Astrocyte of the hippocampus (primary cell): ENCODE results near the gene PAEP.

Experiments
- DNase-seq: peaks from one replicate; pipeline ENCODE4 v3.0.0; 2011; ENCODE audit warnings: low read depth, low spot score

Gene PAEP

DNA sequence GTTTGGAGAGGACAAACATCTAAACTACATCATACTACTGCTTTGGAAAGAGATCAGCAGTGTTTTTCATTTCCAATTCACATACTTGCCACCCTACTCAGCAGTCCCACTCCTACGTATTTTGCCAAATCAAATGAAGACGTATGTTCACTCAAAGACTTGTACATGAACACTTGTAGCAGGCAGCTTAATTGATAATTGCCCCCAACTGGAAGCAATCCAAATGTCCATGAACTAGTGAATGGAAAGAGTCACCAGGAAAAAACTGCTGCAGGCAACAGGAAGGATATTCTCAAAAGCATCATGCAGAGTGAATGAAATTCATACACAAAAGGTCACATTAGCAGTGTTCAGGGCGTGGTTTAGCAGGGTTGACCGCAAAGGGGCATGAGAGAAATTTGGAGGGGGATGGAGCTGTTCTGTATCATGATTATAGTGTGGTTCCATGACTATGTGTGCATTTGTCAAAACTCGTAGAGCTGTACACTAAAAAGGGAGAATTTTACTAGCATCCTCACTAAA, 38.8 kb downstream of the PAEP start:
- no peak for DNase-seq

DNA sequence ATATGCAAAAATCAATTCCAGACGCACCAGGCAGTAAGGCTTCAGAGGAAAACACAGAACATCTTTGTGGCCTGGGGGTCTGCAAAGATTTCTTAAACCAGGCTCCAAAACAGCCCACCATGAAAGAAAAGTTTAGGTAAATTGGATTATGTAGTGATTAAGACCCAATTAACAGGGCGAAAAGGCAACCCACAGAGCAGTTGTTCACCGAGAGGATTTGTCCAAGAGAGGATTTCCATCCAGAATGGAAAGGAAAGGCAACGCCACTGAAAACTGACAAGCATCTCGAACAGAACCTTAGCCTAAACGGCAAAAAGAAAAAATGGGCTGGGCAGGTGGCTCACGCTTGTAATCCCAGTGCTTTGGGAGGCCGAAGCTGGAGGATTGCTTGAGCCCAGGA, 40.4 kb downstream of the PAEP start:
- no peak for DNase-seq

DNA sequence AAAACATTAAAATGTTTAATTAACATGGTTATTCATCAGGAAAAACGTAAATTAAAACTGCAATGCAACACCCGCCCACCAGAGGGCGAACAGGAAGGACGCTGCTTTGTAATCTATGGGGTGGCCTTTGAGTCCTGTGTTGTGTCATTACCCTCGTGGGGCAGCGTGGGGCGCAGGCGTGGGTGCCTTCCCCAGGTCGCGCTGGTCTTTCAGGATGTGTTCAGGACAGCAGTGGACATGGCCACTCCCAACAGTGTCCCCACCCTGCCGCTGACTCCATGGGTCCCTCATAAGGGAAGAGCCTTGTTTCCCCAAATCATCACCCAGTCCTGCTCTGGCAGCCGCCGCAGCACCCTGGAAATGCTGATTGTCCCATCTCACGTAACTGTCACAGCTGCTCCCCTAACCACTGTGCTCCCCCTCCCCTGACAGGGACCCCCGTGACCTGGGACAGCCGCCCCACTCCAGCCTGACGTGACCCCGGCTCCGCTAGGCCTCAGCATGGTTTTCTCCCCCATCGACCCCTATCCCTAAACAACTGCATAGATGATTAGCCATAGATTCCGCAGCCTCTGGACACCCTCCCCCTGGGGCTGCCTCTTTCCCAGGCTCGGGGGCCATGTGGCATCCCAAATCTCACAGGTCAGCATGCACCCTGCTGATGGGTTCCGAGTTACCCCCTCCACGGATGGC, 41.4 kb downstream of the PAEP start:
- peak; percentile 46 for DNase-seq

DNA sequence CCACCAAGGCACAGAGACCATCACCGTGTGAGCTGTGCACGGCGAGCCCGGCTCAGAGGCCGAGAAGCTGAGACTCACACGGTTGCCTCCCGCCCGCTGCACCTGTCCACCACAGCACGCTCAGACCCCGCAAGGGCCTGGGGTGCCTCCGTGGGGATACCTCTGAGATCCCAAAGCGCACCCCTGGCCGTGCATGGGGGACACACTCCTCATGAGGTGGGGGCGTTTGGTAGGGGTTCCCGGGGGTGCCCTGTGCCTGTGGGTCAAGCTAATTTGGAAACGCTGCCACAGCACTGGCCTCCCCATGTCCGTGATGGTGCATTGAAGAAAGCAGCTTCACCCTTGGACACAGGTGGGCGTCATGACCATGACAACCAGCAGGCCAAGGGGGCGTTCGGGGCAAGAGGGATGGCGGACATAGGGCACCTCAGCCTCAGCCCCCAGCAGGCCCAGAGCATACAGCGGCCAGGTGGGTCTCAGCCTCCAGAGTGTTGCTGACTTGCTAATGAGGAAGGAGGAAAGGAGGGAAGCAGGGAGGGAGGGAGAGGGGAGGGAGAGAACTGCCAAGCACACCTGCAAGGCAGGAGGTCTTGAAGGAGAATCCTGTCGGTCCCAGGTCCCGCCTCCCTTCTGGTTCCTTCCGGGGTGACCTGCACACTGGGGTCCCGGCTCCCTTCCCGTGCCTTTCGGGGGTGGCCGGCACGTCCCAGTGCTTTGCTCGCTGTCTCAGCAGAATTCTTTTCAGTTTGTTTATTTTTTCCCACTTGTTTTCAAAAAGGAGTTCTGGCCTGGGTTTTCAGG, 43.1 kb downstream of the PAEP start:
- DNase-seq, result no peak

DNA sequence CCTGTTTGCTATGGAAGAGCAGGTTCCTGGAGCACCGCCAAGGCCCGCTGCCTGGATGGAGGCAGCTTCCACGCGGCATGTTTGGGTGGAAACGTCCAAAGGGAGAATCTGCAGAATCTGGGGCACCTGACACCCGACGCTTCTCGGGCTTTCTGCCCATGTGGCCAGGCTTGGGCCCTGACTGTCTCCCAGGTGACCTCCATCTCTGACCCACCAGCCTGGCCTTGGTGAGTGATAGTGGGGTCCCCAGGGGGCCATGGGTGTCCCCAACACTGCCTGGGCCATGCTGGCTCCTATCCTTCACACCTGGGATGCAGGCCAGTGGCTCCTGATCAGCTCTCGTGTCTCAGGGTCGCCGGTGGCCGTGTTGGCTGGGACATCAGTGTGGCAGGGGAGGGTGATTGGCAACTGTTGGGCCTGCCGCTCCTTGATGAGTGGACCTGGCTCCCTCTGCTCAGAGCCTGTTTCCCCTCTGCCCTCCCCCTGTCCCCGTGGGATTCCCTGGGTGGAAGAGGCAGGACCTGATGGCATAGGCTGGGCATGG, 43.8 kb downstream of the PAEP start:
- peak; percentile 22 for DNase-seq

DNA sequence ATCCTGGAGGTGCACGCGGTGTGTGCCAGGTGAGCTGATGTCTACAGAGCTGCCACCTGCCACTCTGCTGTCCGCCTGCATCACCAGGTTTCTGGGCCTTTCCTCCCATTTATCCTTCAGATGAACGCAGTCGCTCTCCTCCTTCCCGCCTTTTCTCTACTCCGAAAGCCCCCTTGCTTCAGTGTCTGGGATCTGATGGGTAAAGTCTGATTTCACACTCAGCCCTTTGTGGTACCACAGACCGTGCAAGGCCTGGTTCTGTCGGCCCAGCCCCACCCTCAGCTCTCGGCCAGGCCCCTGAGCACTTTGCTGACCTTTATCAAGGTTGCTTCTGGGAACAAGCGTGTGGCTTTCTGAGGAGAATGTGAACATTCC, 45.3 kb downstream of the PAEP start:
- DNase-seq, result no peak

DNA sequence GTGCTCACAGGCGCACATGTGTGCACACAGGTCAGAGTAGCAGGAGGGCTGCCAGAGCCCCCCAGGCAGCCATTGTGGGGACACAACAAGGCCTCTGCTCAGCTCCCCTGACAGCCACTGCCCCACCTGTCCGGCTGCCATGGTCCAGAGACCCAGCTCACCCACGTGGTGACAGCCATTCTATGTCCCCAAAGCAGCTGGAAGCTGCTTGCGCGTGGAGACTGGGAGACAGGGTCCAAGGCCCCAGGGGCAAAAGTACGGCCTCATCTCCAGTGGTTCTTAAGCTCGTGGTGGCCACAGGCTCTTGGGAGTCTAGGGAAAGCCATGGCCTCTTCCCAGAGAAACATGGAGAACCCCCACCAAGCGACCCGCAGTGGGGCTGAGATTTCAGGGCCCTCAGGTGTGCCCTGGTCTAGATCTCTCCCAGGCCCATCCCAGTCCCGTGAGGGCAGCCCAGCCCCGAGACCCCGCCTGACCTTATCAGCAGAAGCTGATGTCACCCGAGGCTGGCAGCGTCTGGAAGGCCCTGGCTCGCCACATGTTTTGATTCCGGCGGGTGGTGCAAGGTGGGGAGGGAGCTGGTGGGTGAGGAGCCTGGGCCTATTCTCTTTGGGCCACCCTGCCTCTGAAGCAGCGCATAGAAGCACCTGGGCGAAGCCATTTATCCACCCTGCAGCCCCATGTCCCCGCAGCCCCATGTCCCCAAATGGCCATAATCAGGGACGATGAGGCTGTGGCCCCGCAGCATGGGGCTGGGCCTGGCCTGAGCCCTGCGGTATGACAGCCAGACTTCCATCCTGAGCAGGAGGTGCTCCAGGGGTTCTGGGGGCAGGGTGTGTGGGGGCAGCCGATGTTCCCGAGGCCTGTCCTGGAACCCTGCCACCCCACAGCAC, 46.1 kb downstream of the PAEP start:
- no peak for DNase-seq

DNA sequence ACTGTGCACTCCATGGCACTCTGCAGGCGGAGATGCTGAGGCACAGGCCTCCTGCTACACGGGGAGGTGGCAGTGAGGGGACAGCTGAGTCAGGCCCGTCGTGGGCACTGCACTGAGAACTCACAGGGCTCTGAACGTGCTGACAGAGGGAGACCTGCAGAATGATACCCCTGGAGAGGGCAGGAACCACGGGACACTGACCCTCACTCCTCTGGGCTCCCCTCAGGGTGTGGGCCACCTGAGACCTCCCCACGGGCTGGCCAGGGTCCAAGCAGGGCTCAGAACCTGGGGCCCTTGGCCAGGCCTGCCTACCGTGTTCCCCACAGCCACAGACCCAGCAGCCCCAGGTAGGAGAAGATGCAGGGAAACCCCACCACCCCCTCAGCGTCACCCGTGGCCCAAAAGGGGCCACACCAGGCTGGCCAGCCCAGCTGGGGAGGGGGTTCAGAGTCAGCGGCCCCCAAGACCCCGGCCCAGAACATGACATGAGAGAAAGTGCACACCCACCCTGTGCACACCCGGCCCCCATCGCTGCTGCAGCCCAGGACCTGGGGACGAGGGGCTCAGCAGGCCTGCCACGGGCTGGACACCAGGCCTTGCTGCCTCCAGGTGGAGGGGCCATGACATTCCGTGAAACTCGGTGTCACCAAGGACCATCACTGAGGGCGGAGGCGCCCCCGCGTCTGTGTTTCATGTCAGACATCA, 46.9 kb downstream of the PAEP start:
- DNase-seq, result no peak

DNA sequence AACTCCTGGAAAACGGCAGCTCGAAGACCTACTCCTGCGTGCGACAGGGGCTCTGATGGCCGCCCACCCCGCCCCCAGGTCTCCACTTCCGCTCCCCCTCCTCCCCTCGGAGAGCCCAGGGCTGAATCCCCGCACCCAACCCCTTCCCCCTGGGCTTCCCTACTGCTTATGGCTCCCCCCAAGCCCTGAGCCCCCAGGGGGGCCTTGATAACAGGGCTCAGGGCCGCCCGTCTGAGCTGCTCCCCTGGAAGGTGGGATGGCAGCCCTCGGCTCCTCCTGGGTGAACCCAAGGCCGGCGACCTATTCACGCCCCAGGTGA, 47.4 kb downstream of the PAEP start:
- DNase-seq, result no peak

DNA sequence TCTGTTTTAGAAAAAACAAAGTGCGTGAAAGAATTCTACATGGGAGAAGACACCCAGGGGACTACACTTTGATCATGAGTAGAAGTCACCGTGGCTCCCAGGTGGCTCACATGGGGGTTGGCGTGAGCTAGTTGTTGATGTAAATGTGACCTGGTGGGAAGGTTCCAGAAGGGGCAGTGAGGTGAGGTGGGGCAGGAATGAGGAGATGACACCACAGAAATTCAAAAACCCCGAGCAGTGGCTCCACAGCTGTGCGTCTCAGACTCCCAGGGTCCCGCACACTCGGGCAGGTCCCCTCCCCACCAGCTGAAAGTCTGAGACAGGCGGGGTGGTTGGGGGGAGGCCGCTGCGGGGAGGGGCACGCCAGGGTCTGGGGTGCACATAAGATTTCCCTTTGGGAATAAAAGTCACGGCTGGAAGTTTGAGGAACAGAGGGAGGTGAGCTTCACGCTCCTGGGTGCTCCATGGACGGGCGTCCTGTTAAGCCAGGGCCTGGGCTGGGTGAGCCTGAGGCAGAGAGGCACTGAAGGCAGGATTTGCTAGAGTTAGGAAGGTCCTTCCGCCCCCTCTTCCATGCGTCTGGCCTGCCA, 47.9 kb downstream of the PAEP start:
- DNase-seq, result no peak

DNA sequence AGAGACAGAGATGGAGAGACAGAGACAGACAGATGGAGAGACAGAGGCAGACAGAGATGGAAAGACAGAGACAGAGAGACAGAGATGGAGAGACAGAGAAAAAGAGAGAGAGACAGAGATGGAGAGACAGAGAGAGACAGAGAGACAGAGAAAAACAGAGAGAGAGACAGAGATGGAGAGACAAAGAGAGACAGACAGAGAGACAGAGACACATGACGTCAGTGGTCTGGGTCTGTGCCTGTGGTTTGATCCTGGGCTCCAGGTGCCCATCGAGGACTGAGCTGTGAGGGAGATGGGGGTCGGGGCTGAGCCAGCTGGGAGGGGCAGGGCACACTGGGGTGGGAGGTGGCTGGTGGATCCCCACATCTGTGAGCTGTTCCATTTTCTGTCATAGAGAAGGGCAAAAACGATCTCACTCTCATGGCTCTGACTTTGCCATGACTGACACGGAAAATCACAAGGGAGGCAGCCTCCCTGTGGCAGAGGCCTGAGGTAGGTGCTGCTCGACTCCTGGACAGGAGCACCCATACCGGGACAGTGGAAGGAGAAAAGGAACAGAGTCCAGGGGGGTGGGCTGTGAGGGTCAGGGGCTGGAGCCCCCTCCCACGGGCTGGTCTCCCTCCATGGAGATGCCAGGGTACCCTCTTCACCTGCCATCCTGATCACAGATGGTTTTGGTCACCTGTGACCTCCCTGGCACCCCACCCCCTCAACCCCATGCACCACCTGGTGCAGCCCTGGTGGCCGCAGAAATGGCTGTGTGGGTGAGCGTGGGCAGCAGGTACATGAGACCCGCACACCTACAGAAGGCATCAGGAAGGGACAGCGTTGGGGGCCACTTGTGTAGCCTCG, 49.0 kb downstream of the PAEP start:
- no peak for DNase-seq

DNA sequence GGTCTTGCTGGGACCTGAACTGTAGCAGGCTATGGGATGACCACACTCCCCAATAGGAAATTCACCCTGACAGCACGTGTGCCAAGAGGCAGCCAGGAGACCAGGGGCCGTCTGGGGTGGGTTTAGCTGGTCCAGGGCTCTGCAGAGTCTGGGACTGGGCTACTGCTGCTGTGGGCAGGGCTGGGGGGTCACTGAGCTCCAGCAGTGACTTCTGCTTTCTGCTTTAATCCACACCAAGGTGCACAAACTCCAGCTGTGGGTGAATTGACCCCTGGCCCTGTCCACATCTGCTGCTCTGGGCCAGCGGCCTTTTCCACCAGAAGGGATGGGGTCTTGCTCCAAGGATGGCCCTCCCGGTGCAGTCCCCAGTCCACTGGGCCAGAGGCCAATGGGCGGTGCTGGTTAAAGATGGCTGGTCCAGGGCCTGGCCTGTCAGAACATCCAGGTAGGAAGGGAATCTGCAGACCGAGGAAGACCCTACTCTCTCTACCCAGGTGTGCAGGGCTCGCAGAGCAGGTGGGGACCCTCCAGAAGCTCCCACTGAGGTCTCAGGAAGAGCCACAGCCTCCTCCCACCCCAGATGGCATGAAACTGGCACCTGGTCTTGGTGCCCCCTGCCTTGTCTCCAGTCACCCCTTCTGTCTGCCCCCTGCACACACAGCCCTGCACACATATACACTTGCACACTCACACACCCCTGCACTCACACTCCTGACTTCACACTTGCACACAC, 49.8 kb downstream of the PAEP start:
- no peak for DNase-seq

DNA sequence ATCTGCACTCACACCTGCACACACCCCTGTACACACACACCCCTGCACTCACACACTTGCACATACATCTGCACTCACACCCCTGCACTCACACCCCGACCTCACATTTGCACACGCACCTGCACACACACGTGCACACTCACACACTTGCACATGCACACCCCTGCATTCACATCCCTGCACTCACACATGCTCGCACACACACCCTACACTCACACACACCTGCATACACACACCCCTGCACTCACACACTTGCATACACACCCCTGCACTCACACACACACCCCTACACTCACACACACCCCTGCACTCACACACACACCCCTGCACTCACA, 50.3 kb downstream of the PAEP start:
- DNase-seq, result no peak

DNA sequence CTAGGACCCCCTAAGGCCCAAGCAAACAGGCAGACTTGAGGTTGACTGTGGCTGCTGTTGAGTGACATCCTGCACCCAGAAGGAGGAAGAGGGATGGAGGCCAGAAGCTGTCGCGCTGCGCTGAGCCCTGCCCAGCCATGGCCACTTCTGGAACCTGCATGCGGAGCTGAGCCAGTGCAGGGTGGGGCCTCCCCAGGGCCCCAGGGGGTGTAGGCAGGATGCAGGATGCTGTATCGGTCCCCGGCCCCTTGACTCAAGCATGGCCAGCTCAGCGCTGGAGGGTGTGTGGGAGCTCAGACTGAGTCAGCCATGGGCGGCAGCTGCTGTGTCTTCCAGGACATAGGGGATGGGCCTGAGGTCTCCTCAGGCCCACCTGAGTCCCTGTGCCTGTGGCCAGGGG, 50.9 kb downstream of the PAEP start:
- no peak for DNase-seq

DNA sequence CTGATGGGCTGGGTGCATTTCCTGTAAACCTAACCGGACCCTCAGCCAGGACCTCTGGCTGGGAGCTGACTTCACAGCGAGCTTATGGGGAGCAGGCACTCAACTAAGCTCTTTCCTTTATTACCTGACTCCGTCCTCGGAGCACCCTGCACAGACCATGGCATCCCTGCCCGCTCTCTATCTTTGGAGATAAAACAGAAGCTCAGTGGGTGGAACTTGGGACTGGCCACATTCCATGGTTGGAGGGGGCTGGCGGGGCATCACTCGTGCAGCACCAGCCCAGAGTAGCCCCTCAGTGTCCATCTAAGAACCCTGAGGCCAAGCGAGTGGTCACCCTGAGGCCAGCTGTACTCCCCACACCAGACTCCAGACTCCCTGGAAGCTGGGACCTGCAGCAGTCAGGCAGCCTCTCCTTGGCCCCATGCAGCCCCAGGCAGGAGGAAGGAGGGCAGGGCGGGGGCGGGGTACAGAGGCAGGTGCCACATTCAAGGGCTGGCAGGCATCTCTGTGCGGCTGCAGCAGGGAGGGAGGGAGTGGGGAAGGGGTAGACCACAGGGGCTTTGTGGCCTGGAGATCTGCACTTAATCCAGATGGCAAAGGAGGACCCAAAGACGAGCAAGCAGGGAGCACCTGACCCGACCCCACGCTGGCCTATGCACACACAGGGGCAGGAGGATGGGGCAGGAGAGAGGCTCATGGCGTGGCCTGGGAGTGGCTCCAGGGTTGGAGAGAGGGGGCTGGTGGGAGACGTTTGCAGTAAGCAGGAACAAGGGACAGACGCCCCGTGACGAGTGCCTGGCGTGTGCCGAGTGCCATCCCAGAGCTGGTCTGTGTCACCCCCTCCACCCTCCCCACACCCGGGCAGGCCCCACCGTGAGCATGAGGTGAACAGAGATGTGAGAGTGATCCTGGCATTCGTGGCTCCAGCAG, 51.7 kb downstream of the PAEP start:
- DNase-seq, result no peak

DNA sequence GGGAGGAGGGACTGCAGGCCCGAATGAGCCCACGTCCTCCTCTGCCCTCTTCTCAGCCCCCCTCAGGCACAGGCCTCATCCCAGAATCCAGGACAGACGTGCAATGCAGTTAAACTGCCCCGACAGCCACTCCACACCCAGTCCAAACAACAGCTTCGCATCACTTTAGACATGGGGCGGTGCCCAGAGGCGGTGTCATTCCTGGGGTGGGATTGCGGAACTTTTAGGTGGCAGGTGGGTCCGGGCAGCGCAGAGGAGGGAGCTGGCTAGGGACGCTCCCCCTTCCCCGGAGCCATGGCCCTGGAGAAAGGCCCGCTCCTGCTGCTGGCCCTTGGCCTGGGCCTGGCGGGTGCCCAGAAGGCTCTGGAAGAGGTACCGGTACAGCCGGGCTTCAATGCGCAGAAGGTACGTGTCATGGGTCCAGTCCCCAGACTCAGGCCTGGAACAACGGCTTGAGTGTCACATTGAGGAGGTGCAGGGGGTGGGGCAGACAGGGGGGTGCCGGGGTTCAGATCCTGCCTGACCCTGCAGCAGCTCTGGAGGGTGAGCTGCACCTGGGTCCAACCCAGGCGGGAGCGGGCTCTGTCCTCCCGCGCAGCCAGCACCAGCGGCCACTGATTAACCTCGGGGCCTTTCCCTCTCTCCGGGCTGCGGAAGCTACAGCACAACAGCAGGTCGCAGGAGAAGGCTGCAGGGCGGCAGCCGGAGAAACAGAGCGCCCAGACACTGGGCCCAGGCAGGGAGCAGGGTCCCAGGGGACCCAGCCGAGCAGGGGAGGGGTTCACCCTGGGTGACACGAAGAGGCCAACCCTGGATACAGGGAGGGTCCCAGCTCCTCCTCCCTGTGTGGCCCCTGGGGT, 52.6 kb downstream of the PAEP start:
- no peak for DNase-seq
